Measurements from ENCODE around the gene TBCE.

DNA sequence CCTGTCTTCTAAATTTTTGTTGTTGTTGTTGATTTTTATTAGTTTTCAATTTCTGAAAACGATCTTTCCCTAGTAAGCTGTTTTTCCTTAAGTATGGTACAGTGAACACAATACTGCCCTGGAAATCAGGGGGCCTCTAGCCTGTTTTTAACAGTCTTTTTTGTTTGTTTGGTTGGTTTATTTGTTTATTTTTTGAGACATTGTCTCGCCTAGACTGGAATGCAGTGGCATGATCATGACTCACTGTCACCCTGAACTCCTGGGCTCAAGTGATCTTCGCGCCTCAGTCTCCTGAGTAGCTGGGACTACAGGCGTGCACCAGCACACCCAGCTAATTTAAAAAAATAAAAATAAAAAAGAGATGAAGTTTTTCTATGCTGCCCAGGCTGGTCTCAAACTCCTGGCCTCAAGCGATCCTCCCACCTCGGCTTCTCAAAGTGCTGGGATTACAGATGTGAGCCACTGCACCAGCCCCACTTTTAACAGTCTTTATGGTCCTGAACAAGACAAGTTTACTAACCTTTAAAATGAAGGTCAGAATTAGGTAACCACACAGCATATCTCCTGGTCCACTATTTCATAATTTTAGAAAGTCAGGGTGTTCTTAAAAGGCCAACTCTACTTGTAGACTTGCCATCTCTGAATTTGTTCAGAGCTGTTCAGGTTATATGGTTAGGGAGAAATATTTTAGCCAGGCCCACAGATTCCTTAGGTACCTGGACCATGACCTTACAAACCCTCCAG lies 35.4 kb downstream of the TBCE start:
- TF ChIP-seq, protein P1, sequence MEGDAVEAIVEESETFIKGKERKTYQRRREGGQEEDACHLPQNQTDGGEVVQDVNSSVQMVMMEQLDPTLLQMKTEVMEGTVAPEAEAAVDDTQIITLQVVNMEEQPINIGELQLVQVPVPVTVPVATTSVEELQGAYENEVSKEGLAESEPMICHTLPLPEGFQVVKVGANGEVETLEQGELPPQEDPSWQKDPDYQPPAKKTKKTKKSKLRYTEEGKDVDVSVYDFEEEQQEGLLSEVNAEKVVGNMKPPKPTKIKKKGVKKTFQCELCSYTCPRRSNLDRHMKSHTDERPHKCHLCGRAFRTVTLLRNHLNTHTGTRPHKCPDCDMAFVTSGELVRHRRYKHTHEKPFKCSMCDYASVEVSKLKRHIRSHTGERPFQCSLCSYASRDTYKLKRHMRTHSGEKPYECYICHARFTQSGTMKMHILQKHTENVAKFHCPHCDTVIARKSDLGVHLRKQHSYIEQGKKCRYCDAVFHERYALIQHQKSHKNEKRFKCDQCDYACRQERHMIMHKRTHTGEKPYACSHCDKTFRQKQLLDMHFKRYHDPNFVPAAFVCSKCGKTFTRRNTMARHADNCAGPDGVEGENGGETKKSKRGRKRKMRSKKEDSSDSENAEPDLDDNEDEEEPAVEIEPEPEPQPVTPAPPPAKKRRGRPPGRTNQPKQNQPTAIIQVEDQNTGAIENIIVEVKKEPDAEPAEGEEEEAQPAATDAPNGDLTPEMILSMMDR (IDR thresholded peaks at IDR 0.05) = no peak
- TF ChIP-seq EP300 (IDR thresholded peaks at IDR 0.05) = no peak
